Transverse colon (tissue), 4 donors: ENCODE results near the gene NUP98. TPM values are rescaled to one million over a fixed set of nuclear protein-coding genes. Genes with fewer than 3 reads are reported as not detected.

Experiments
- DNase-seq: peaks from one replicate; pipeline ENCODE4 v3.0.0-alpha.2; 2019
- H3K27ac ChIP-seq, 4 donors: fragments of 200-600 bp; sonication (generic); 2 replicates each; pipeline ENCODE4 v1.5.1; 2016 to 2018; ENCODE audit warnings: inconsistent platforms in 4 of 4
- H3K27me3 ChIP-seq: fragments of 200-600 bp; sonication (generic); 2 replicates; pipeline ENCODE4 v1.5.1; 2017; ENCODE audit warnings: inconsistent platforms
- H3K36me3 ChIP-seq, 4 donors: fragments of 200-600 bp; sonication (generic); 2 replicates each; pipeline ENCODE4 v1.5.1; 2017 to 2019; ENCODE audit warnings: inconsistent platforms in 4 of 4
- H3K4me1 ChIP-seq, 4 donors: fragments of 200-600 bp; sonication (generic); 2 replicates each; pipeline ENCODE4 v1.5.1; 2017 to 2020; ENCODE audit warnings: inconsistent platforms in 4 of 4
- H3K4me3 ChIP-seq, 4 donors: fragments of 200-600 bp; sonication (generic); 1 replicate in 1 of 4; 2 replicates in 3 of 4; pipeline versions ENCODE4 v1.5.1 to v1.6.1; 2017 to 2019; ENCODE audit warnings: inconsistent platforms in 4 of 4
- H3K9me3 ChIP-seq, 2 donors: fragments of 200-600 bp; sonication (generic); 2 replicates each; pipeline ENCODE4 v1.5.1; 2017 to 2019; ENCODE audit warnings: inconsistent platforms in 2 of 2
- EP300 ChIP-seq: sonication (generic); formaldehyde crosslinking; IDR thresholded peaks from one replicate; pipeline ENCODE4 v1.6.1; 2017; ENCODE audit warnings: antibody characterized with exemption, low read depth
- POLR2A ChIP-seq: fragments of 450-650 bp; IDR thresholded peaks from one replicate; pipeline ENCODE4 v1.6.1; 2016; ENCODE audit warnings: antibody characterized with exemption, mild to moderate bottlenecking, moderate library complexity
- POLR2AphosphoS5 ChIP-seq, 3 donors: sonication (generic); formaldehyde crosslinking; IDR thresholded peaks; one replicate each; pipeline ENCODE4 v1.6.1; 2016; ENCODE audit warnings: antibody characterized with exemption in 3 of 3
- WGBS, 2 donors: methylation state at CpG; one replicate each; pipeline ENCODE4 v1.1.5; 2018; ENCODE audit warnings: low coverage in 1 of 2; 5-methylcytosine and 5-hydroxymethylcytosine counted together
- in situ Hi-C, 4 donors: fragments of 200-750 bp; cut with MboI; loops; one replicate each; pipeline versions ENCODE4 v1.15.0 to v1.15.1; 2017; ENCODE audit warnings: low sequenced_read_pairs in 3 of 4, low pct_ligation_motif_present in 1 of 4, low pct_unique_long_range_greater_than_20kb in 1 of 4
- intact Hi-C: fragments of 100-400 bp; cut with DNase I; formaldehyde crosslinking; loops from one replicate; pipeline ENCODE4 v1.15.1; 2023; ENCODE audit warnings: low total_unique reads
- total RNA-seq, 4 donors: library from RNA; depleted of rRNA; stranded (reverse); fragments of >200 nt; gene quantifications; one replicate each; pipeline ENCODE4 v1.1.0, GENCODE V29; 2016
- TF ChIP-seq, protein P1 (sequence below), 5 experiments: fragments of 200-600 bp in 3 of 5; fragments of 450-650 bp in 2 of 5; sonication (generic) in 3 of 5; IDR thresholded peaks; 1 replicate in 2 of 5; 2 replicates in 3 of 5; pipeline ENCODE4 v1.5.1; 2016 to 2017; ENCODE audit warnings: antibody characterized with exemption in 5 of 5, inconsistent platforms in 3 of 5, mild to moderate bottlenecking in 2 of 5, moderate library complexity in 1 of 5

The NUP98 gene
- total RNA-seq, 4 donors from 2014 or later, result 37.0 to 103 (median 72.4) TPM

DNA sequence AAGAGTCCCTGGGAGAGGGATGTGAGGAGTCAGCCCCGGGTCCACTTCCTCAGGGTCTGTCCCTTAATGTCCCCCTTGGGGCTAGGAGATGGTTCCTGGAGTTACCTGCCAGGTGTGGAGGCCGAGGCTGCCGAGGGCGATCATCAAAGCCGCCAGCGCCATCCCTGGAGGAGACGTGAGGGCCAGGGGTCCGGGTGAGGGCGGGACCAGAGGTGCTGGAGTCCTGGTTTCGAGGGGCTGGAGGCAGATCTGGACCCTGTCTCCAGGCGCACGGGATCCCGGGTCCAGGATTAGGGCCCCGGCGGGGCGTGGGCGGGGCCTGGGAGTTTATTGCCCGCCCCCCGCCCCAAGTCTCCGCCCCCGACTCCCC, 155.7 kb downstream of the NUP98 start, which contains the start of gene ART5:
ART5 (minus strand) TSS at position 292 of the 370 bp plus-strand sequence; CDS start at position 162, 130 bp downstream.
- H3K4me1 ChIP-seq, result peaks cover 0 to 28% (median 17%) of the 10 kb centered on the region in 4 donors
- H3K9me3 ChIP-seq, result no peaks in the 10 kb centered on the region
- H3K4me3 ChIP-seq, result peak within 1 kb of the TSS; percentile 13 to 65 (median 32)
- in situ Hi-C loops (no loop called here), intact Hi-C loops (no loop called here)
- no peak for TF ChIP-seq POLR2A
- TF ChIP-seq POLR2AphosphoS5 (IDR thresholded peaks at IDR 0.05), result no peak
- TF ChIP-seq, protein P1, sequence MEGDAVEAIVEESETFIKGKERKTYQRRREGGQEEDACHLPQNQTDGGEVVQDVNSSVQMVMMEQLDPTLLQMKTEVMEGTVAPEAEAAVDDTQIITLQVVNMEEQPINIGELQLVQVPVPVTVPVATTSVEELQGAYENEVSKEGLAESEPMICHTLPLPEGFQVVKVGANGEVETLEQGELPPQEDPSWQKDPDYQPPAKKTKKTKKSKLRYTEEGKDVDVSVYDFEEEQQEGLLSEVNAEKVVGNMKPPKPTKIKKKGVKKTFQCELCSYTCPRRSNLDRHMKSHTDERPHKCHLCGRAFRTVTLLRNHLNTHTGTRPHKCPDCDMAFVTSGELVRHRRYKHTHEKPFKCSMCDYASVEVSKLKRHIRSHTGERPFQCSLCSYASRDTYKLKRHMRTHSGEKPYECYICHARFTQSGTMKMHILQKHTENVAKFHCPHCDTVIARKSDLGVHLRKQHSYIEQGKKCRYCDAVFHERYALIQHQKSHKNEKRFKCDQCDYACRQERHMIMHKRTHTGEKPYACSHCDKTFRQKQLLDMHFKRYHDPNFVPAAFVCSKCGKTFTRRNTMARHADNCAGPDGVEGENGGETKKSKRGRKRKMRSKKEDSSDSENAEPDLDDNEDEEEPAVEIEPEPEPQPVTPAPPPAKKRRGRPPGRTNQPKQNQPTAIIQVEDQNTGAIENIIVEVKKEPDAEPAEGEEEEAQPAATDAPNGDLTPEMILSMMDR (IDR thresholded peaks at IDR 0.05), result no peak
- TF ChIP-seq EP300, result no peak
- H3K27ac ChIP-seq, result peak within 1 kb of the TSS in 3 of 4 donors; percentile 9 to 49 (median 46)
- 17% methylated on average over 21 of the region's 21 CpGs; no CpG with 5 or more reads in 1 of the 2 donors for WGBS, 2 donors
- DNase-seq, result no peak
- H3K36me3 ChIP-seq, result no peaks in the 10 kb centered on the region
- peaks cover 21% of the 10 kb centered on the region for H3K27me3 ChIP-seq

DNA sequence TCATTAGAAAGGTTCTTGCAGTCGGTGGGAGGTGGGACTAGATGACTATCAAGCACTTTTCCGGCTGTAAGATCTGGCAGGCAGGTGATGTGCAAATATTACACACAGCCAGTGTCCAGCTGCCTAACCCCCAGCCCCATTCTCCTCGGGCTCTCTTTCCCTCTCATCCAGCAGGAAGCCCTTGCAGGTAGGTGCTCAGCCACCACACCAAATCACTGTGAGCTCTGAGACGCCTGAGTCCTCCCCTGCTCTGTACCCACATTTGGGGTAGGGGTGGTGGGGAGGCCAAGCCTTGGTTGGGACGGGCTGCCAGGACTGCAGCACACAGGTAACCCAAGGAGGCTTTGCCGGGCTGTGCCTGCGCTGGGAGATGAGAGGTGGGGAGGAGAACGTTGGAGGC, 156.2 kb downstream of the NUP98 start:
- WGBS, 2 donors, result 50 to 68% methylated on average over 2 to 8 of the region's 8 CpGs
- Histone ChIP-seq H3K9me3 (no peaks in the 10 kb centered on the region), H3K27me3 (peaks cover 19% of the 10 kb centered on the region), H3K27ac (no peak overlapping the region), H3K4me1 (peaks cover 0 to 28% (median 17%) of the 10 kb centered on the region in 4 donors), H3K36me3 (no peaks in the 10 kb centered on the region), H3K4me3 (no peak overlapping the region)
- in situ Hi-C loops (no loop called here), intact Hi-C loops (no loop called here)
- TF ChIP-seq POLR2AphosphoS5 (IDR thresholded peaks at IDR 0.05), result no peak
- no peak for TF ChIP-seq EP300
- TF ChIP-seq POLR2A, result no peak
- TF ChIP-seq, protein P1 (IDR thresholded peaks at IDR 0.05), result no peak
- no peak for DNase-seq

DNA sequence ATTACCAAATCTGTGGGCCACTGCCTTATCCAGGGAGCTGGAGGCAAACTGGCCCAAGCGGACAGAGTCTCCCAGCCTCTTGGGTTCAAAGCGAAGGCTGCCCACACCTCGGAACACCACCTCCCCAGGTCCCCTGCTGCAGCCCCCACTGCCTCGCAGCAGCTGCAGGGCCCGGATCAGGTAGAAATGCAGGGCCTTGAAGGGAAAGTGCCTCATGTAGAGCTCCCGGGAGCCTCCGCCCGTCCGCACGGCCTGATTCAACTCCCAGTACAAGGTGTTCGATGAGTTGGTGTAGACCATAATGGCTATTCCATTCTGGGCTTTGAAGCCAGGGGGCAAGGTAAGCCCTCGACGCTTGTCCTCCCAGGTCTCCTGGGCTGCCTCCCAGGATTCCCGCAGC, 157.5 kb downstream of the NUP98 start:
- Histone ChIP-seq H3K9me3 (no peaks in the 10 kb centered on the region), H3K4me1 (peaks cover 0 to 22% (median 15%) of the 10 kb centered on the region in 4 donors), H3K4me3 (no peak overlapping the region), H3K36me3 (no peaks in the 10 kb centered on the region), H3K27ac (no peak overlapping the region), H3K27me3 (peaks cover 17% of the 10 kb centered on the region)
- 96% methylated on average over 11 of the region's 14 CpGs; no CpG with 5 or more reads in 1 of the 2 donors for WGBS, 2 donors
- no peak for DNase-seq
- intact Hi-C loops, result no loop called here
- in situ Hi-C loops, result no loop called here
- TF ChIP-seq POLR2A (no peak), EP300 (no peak), POLR2AphosphoS5 (IDR thresholded peaks at IDR 0.05) (no peak)
- TF ChIP-seq, protein P1 (IDR thresholded peaks at IDR 0.05), result no peak

DNA sequence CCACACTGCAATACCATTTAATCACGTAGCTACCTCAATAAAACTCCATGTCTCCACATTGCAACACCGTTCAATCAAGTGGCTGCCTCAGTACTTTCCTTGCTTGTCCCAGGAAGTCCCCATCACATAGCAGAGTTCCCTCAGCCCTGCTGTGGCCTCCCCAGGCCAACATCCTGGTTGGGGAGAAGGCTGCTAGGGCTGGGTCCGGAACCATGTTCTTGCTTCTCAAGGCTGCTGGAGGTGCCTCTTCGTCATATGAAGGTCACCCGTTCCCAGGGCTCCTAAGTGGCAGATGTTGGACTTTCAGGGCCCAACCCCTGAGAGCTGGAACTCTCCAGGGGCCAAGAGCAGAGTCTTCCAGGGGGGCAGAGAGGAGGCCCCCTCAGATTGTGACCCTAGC, 158.8 kb downstream of the NUP98 start:
- H3K4me1 ChIP-seq, result peaks cover 0 to 16% (median 15%) of the 10 kb centered on the region in 4 donors
- no peak for TF ChIP-seq POLR2A
- TF ChIP-seq, protein P1 (IDR thresholded peaks at IDR 0.05), result no peak
- no peak for TF ChIP-seq POLR2AphosphoS5 (IDR thresholded peaks at IDR 0.05)
- no peak for TF ChIP-seq EP300
- H3K9me3 ChIP-seq, result no peaks in the 10 kb centered on the region
- in situ Hi-C loops (no loop called here), intact Hi-C loops (no loop called here)
- H3K27me3 ChIP-seq, result peaks cover 7% of the 10 kb centered on the region
- H3K36me3 ChIP-seq, result no peaks in the 10 kb centered on the region
- no peak overlapping the region for H3K4me3 ChIP-seq
- 71 to 87% methylated on average over 2 to 5 of the region's 5 CpGs for WGBS, 2 donors
- DNase-seq, result no peak
- no peak overlapping the region for H3K27ac ChIP-seq
